ENCODE data around the gene LAMP5.

The LAMP5 gene, protein sequence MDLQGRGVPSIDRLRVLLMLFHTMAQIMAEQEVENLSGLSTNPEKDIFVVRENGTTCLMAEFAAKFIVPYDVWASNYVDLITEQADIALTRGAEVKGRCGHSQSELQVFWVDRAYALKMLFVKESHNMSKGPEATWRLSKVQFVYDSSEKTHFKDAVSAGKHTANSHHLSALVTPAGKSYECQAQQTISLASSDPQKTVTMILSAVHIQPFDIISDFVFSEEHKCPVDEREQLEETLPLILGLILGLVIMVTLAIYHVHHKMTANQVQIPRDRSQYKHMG

GRCh38 chr20:9514461-9515213 is at the start of gene LAMP5:
LAMP5 (plus strand) TSS chr20:9514590; CDS start chr20:9514853, 263 bp downstream.
- no peak for DNase-seq (ENCODE audit: extremely low read depth in 1 of 2, low read depth in 1 of 2)

- DNase-seq (ENCODE audit: extremely low read depth in 1 of 2, low read depth in 1 of 2): no peak
These were observed 46.4 kb upstream of the LAMP5 start for GRCh38 chr20:9467995-9468394.

DNA sequence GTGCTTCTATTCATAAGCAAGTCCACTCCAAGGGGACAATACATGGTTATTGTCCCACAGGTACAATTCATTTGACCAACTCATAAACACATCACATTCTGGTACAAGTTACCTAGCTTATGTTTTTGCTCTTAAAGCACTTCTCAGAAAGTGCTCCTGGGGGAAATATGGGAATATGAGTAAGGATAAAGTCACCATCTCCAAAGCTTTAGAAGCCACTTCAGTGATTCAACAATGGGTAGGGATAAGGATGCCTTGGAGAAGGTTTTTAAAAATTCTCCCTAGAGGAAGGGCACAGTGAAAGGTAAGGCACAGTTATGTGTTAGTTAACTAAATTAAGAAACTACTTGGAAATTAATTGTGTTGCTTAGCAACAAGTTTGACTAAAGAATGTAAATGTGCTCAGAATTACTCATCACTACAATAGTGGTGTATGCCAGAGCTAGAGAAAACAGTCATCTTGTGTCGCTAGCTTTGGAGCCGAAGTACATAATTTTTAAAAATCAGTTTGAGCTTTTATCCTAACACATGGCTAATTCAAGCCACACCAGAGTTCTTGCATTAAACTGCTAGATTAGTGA is 39.5 kb upstream of the LAMP5 start:
- no peak for DNase-seq (ENCODE audit: extremely low read depth in 1 of 2, low read depth in 1 of 2)

DNA sequence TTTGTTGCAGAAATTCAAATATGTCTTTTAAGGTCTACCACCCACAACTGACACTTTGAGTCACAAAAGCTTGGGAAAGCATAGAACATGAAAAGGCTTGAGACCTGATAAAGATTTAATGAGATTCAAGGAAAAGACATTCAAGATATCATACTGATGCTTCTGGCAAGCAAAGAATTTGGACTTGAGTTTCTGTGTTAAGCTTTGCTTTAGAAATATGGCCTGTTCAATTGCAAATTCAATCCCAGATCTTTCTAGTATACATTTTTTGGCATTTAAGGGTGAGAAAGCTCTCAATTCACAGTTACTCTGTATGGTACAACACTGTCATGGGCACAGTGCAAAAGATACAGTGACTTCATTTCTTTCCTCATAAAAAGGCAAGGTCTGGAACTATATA is 38.9 kb upstream of the LAMP5 start:
- no peak for DNase-seq (ENCODE audit: extremely low read depth in 1 of 2, low read depth in 1 of 2)

DNA sequence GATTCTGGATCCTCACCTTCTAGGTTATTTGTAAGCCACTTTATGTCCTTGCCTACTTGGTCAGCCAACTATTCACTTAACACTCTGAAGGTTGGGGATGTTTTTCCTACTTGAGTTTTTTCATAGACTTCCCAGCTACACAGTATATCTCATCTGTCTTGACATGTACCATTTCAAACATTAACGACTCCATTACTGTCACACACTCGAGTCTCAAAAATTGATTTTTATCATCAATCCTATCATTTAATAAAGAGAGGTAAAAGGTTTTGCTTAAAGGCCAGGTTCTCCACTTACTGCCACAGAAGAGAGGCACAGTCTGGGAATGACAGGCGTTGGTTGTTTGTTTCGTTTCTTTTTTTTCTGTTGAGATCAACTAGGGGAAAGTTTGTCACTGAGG is 38.2 kb upstream of the LAMP5 start:
- DNase-seq (ENCODE audit: extremely low read depth in 1 of 2, low read depth in 1 of 2): no peak

GRCh38 chr20:9476637-9477036 is 37.8 kb upstream of the LAMP5 start:
- DNase-seq (ENCODE audit: extremely low read depth in 1 of 2, low read depth in 1 of 2): no peak

DNA sequence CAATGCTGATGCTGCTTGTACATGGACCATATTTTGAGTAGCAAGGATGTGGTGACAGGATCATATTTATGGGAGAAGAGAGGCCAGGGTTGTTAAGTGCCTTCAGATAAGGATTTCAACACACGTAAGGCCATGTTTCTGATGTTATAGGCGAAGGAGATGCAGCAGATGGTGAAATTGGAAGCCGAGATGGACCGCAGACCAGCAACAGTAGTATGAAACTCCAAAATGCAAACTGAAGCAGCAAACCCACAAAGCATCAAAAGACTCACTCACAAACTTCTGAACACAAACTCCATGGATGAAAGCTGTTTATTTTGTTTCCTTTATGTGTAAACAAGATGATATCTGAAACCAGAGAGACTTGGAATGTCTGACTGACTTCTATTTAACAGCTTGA is 35.6 kb upstream of the LAMP5 start:
- DNase-seq (ENCODE audit: extremely low read depth in 1 of 2, low read depth in 1 of 2): no peak

GRCh38 chr20:9480066-9480465 is 34.3 kb upstream of the LAMP5 start:
- no peak for DNase-seq (ENCODE audit: extremely low read depth in 1 of 2, low read depth in 1 of 2)

GRCh38 chr20:9482180-9482579 is 32.2 kb upstream of the LAMP5 start:
- DNase-seq (ENCODE audit: extremely low read depth in 1 of 2, low read depth in 1 of 2): no peak

DNA sequence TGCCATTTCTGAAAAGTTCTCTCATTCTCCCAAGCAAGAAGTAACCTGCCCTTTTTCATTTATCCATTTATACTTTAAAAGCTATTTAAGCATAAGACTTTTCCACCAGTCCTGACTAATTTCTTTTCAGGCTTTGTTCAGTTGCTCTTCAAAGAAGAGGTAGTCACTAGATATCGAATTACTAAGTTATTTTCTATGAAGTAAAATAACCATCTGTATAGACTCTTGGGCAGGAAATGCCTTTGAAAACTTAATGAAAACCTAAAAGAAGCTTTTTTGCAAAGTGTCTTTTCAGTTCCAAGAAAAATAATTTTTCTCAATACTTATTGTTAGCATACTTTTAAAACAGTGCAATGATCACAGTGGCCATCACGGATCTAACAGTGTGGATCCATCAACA is 31.3 kb upstream of the LAMP5 start:
- DNase-seq (ENCODE audit: extremely low read depth in 1 of 2, low read depth in 1 of 2): no peak

DNA sequence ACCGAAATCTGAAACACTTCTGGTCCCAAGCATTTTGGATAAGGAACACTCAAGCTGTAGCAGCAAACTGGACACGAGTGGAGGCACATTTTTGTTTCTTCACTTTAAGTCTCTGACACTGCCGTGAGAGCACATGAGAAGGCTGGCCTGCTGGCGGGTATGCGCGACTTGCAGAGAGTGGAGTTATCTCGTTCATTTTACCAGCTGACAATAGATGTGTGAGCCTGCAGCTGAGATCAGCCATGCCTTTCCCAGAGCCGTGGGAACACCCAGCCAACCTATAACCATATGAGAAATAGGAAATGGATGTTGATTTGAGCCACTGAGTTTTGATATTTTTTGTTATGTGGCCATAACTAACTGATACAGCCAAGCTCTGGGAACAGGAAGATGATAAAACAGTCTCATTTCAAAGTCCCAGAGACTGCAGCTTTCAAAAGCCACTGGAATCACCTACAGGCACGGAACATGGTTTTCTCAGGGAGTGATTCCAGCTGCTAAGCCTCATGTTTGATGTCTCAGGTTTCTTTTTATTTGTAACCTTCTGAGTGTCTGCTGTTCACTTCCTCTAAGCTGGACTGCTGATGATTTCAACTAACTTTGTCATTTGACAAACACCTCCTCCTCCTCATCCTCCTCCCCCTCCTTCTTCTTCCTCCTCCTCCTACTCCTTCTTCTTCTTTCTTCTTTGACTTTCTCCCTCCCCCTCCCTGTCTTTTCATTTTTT is 28.6 kb upstream of the LAMP5 start:
- DNase-seq (ENCODE audit: extremely low read depth in 1 of 2, low read depth in 1 of 2): no peak

- no peak for DNase-seq (ENCODE audit: extremely low read depth in 1 of 2, low read depth in 1 of 2)
These were observed 27.2 kb upstream of the LAMP5 start for GRCh38 chr20:9487231-9487630.

DNA sequence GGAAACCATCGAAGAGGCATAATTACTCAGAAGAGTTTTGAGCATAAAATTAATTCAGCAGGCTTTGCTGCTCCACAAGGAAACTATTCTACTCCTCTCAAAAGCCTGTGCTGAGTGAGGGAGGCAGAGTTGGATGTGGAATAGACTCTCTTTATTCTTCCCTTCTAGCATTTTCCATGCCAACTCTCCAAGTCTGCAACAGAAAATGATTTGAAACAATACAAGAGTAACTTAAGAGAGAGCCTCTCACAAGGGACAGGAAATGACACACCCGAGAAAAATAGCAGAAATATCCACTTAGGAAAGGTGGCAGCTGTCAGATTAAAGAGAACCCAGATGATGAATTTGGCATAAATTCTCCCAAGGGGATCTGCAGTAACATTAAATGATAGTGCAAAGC is 26.3 kb upstream of the LAMP5 start:
- DNase-seq (ENCODE audit: extremely low read depth in 1 of 2, low read depth in 1 of 2): no peak

GRCh38 chr20:9490161-9490560 is 24.2 kb upstream of the LAMP5 start:
- no peak for DNase-seq (ENCODE audit: extremely low read depth in 1 of 2, low read depth in 1 of 2)

DNA sequence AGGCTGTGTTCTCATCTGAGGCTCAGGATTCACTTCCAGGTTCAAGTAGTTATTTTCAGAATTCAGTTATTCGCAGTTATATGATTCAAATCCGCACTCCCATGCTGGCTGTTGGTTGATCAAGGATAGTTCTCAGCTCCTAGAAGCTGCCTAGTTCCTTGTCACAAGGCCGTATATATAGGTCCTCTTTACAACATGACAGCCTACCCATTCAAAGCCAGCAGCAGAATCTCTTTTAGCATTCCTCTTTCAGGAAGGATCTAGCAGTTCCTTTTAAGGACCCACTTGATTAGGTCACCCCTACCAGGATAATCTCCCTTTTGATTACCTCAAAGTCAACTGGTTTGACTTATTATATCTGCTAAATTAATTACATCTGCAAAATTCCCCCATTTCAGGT is 23.8 kb upstream of the LAMP5 start:
- no peak for DNase-seq (ENCODE audit: extremely low read depth in 1 of 2, low read depth in 1 of 2)

GRCh38 chr20:9491324-9491723 is 23.1 kb upstream of the LAMP5 start:
- DNase-seq (ENCODE audit: extremely low read depth in 1 of 2, low read depth in 1 of 2): no peak

DNA sequence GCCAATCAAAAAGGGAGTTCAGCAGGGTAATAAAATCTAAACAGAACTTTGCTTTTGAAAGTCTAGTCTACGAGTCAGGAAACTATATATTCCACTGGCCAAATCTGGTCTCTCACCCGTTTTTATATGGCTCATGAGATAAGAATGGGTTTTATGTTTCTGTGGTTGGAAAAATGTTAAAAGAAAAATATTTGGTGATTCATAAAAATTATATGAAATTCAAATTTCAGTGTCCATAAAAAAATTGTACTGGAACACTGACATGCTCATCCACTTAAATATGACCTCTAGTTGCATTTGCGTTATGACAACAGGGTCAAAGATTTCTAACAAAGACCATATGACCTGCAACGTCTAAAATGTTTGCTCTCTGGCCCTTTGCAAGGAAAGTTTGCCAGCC is 22.3 kb upstream of the LAMP5 start:
- no peak for DNase-seq (ENCODE audit: extremely low read depth in 1 of 2, low read depth in 1 of 2)

GRCh38 chr20:9493803-9494202 is 20.6 kb upstream of the LAMP5 start:
- no peak for DNase-seq (ENCODE audit: extremely low read depth in 1 of 2, low read depth in 1 of 2)

GRCh38 chr20:9495701-9496100 is 18.7 kb upstream of the LAMP5 start:
- DNase-seq (ENCODE audit: extremely low read depth in 1 of 2, low read depth in 1 of 2): no peak

DNA sequence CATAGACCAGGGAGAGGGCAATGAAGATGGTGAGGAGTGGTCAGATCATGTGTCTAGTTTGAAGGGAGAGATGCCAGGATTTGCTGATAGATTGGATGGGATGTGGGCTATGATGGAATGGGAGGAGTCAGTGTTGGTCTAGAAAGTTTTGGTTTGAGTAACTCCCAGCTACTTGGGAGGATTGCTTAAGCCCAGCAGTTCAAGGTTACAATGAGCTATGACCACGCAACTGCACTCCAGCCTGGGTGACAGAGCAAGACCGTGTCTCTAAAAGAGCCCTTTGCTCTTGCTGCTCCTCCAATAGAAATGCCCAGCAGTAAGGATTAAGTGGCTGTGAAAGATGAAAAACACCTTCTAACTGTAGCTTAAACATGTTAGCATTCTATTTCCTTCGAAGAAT is 18.2 kb upstream of the LAMP5 start:
- no peak for DNase-seq (ENCODE audit: extremely low read depth in 1 of 2, low read depth in 1 of 2)

GRCh38 chr20:9498322-9498721 is 16.1 kb upstream of the LAMP5 start:
- DNase-seq (ENCODE audit: extremely low read depth in 1 of 2, low read depth in 1 of 2): no peak
